Measurements from ENCODE around the gene IL4R. TPM values are rescaled to one million over a fixed set of nuclear protein-coding genes. Genes with fewer than 3 reads are reported as not detected.
A peak's percentile ranks its signal among the peaks of the same experiment; 100 is the strongest.

The IL4R gene
- total RNA-seq, 2 donors from 2014 or later, result 313 to 348 TPM

DNA sequence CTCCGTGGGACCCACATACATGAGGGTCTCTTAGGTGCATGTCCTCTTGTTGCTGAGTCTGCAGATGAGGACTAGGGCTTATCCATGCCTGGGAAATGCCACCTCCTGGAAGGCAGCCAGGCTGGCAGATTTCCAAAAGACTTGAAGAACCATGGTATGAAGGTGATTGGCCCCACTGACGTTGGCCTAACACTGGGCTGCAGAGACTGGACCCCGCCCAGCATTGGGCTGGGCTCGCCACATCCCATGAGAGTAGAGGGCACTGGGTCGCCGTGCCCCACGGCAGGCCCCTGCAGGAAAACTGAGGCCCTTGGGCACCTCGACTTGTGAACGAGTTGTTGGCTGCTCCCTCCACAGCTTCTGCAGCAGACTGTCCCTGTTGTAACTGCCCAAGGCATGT, 50.0 kb downstream of the IL4R start:
- no peak for ATAC-seq (replicated peaks in 1 of 2)
- peaks cover 0 to 1% of the 10 kb centered on the region in 2 donors for H3K9me3 Mint-ChIP-seq
- no peak overlapping the region for H3K4me3 Mint-ChIP-seq
- no peak for DNase-seq
- H3K4me1 Mint-ChIP-seq (ENCODE audit: low read depth), result peaks cover 72% of the 10 kb centered on the region
- peaks cover 15 to 39% of the 10 kb centered on the region in 2 donors for H3K36me3 Mint-ChIP-seq (ENCODE audit: insufficient read depth in 2 of 2)
- H3K27ac Mint-ChIP-seq, result peak overlapping the region; percentile 20
- no peaks in the 10 kb centered on the region for H3K27me3 Mint-ChIP-seq (ENCODE audit: low read depth)

DNA sequence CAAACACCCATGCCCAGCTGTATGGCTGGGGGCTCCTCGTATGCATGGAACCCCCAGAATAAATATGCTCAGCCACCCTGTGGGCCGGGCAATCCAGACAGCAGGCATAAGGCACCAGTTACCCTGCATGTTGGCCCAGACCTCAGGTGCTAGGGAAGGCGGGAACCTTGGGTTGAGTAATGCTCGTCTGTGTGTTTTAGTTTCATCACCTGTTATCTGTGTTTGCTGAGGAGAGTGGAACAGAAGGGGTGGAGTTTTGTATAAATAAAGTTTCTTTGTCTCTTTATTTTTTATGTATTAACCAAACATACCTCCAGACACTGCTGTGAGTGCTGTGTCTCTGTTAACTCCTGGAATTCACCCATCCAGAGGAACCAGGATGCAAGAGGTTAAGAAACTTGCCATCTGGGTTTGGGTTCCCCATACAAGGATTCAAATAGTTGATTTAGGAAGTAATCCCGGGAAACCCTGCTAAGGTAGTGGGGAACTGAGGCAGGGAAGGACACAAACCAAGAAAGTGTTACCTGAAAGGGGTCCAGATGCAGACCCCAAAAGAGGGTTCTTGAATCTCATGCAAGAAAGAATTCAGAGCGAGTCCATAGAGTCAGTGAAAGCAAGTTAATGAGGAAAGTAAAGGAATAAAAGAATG, 50.8 kb downstream of the IL4R start:
- peak in 1 of 2 donors; percentile 38 for DNase-seq
- peaks cover 80% of the 10 kb centered on the region for H3K4me1 Mint-ChIP-seq (ENCODE audit: low read depth)
- H3K4me3 Mint-ChIP-seq, result no peak overlapping the region
- H3K27me3 Mint-ChIP-seq (ENCODE audit: low read depth), result no peaks in the 10 kb centered on the region
- no peak for ATAC-seq (replicated peaks in 1 of 2)
- peaks cover 0 to 2% of the 10 kb centered on the region in 2 donors for H3K9me3 Mint-ChIP-seq
- H3K27ac Mint-ChIP-seq, result peak overlapping the region; percentile 62
- peaks cover 10 to 33% of the 10 kb centered on the region in 2 donors for H3K36me3 Mint-ChIP-seq (ENCODE audit: insufficient read depth in 2 of 2)

DNA sequence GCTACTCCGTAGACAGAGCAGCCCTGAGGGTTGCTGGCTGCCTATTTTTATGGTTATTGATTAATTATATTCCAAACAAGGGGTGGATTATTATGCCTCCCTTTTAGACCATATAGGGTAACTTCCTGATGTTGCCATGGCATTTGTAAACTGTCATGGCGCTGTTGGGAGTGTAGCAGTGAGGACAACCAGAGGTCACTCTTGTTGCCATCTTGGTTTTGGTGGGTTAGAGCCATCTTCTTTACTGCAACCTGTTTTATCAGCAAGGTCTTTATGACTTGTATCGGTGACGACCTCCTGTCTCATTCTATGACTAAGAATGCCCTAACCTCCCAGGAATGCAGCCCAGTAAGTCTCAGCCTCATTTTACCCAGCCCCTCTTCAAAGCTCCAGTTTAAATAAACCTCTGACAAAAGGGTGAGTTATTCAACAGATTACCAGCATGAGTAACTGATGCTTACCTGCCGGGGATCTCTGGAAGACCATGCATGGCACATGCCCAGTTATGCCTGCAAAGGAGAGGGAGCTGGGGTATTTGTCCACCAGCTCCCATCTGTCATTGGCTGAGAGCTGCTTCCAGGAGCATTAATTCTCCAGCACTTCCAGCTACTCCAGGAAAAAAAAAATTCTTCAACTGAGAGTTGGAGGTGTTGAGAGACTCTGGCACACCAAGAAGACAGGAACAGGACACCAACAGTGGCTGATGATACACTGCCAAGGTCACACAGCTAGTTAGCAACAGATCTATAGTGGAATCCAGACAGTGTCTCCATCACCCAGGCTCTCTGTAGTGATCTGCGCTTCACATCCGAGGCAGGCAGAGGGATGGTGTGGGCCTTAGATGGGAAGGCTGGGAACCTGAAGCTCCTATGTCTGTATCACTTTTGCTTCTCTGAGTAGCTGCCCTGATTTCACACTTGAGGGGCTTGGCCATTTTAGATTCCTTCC, 51.6 kb downstream of the IL4R start:
- peak overlapping the region in 1 of 2 donors; percentile 19 for H3K4me3 Mint-ChIP-seq

DNA sequence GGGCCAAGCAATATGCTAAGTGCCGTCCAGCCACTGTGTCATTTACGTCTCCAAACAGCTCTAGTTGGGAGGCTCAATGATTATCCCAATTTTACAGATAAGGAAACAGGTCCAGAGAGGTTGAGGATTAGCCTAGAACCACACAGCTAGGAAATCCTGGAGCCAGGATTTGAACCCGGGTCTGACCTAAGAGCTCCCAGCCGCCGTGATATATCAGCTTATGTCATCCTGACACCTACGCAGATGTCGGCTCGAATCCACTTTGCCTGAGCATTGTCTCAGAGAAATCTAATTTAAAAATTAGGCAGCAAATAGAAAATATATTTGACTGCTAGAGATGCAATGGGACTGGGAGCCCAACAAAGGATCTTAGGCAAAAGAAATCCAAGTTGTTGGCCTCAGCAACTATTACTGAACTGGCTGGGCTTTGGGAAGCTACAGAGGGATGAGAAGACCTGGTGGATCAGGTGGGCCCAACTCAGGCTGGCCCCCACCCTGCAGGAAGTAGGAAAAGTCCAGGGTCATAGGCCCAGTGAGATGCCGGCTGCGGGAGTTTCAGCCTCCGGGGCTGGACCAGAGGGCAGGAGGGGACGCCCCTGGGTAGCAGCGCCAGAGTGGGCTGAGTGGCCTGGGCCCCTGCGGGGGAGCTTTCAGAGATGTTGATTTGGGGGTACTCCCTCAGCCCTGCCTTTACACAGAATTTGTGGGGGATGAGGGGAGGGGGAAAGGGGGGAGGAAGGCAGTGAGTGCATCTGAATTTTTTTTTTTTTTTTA, 53.1 kb downstream of the IL4R start:
- H3K36me3 Mint-ChIP-seq (ENCODE audit: insufficient read depth in 2 of 2), result peaks cover 18 to 37% of the 10 kb centered on the region in 2 donors
- peak; percentile 65 to 68 for DNase-seq
- H3K27me3 Mint-ChIP-seq (ENCODE audit: low read depth), result no peaks in the 10 kb centered on the region
- ATAC-seq (replicated peaks in 1 of 2), result peak; percentile 32 to 41
- peak overlapping the region; percentile 68 to 72 for H3K4me3 Mint-ChIP-seq
- peak overlapping the region; percentile 89 for H3K27ac Mint-ChIP-seq
- peaks cover 82% of the 10 kb centered on the region for H3K4me1 Mint-ChIP-seq (ENCODE audit: low read depth)
- H3K9me3 Mint-ChIP-seq, result peaks cover 4 to 10% of the 10 kb centered on the region in 2 donors

More for the DNA sequence above, 51.6 kb downstream of the IL4R start:
- peak overlapping the region; percentile 82 for H3K27ac Mint-ChIP-seq
- DNase-seq, result peak in 1 of 2 donors; percentile 43
- no peaks in the 10 kb centered on the region for H3K27me3 Mint-ChIP-seq (ENCODE audit: low read depth)
- peaks cover 2 to 9% of the 10 kb centered on the region in 2 donors for H3K9me3 Mint-ChIP-seq
- ATAC-seq (replicated peaks in 1 of 2), result peak; percentile 10 to 16
- peaks cover 88% of the 10 kb centered on the region for H3K4me1 Mint-ChIP-seq (ENCODE audit: low read depth)
- H3K36me3 Mint-ChIP-seq (ENCODE audit: insufficient read depth in 2 of 2), result peaks cover 18 to 41% of the 10 kb centered on the region in 2 donors

DNA sequence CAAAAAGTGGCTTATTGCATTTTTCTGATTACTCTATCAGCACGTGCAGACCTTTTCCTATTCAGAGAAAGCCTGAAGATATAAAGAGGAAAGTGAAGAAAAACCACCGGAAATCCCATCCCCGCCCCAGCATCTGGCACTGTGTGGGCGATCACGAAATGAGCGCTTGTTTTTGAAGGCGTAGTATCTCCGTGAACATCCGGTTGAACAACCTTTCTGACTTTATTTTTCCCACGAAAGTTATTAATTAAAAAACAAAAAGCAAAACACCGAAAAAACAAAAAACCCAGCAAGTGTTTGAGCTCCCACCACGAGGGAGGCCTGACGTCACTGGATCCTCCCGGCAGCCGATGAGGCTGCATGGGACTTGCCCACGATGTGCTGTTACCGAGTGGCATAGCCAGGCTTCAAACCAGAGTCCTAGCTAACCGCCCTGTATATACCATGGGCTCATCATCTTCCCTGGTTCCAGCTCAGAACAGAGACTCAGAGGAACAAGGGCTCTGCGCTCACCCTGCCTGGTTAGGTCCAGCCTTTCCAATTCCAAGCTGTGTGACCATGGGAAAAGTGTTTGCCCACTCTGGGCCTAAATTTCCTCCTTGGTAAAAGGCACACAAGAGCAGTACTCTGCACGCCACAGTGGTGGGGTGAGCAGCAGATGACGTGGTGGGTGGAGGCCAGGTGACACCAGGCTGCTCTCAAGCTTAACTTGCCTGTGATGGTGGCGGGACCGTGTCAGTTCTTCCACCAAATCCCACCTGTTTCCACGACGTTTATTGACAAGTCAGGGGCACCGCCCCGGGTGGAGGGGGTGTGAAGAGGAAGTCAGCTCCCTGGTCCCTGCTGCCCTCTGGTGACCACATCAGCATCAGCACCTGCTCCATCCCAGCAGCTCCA, 53.9 kb downstream of the IL4R start:
- Mint-ChIP-seq H3K27ac (peak overlapping the region; percentile 89), H3K4me1 (ENCODE audit: low read depth) (peaks cover 74% of the 10 kb centered on the region), H3K4me3 (peak overlapping the region; percentile 68 to 72), H3K9me3 (peaks cover 4 to 10% of the 10 kb centered on the region in 2 donors), H3K27me3 (ENCODE audit: low read depth) (no peaks in the 10 kb centered on the region), H3K36me3 (ENCODE audit: insufficient read depth in 2 of 2) (peaks cover 18 to 30% of the 10 kb centered on the region in 2 donors)
- DNase-seq (peak; percentile 90 to 93), ATAC-seq (replicated peaks in 1 of 2) (peak; percentile 74 to 78)

DNA sequence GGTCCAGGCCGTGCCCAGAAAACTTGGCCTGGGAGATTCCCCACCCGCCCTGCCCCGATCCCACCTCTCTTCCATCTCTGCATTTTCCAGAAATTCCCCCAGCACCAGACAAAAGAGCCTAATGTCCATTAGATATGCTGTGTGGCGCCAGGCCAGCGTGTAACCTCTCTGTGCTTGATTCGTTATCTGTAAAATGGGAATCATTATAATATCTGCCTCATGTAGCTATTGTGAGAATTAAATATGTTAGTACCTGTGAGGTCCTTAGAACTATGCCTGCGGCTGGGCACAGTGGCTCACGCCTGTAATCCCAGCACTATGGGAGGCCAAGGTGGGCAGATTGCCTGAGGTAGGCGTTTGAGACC, 54.6 kb downstream of the IL4R start:
- H3K4me1 Mint-ChIP-seq (ENCODE audit: low read depth), result peaks cover 70% of the 10 kb centered on the region
- H3K27ac Mint-ChIP-seq, result peak overlapping the region; percentile 89
- no peaks in the 10 kb centered on the region for H3K27me3 Mint-ChIP-seq (ENCODE audit: low read depth)
- ATAC-seq (replicated peaks in 1 of 2), result no peak
- H3K9me3 Mint-ChIP-seq, result peaks cover 4 to 10% of the 10 kb centered on the region in 2 donors
- H3K4me3 Mint-ChIP-seq, result peak overlapping the region; percentile 68 to 72
- peaks cover 18 to 29% of the 10 kb centered on the region in 2 donors for H3K36me3 Mint-ChIP-seq (ENCODE audit: insufficient read depth in 2 of 2)
- no peak for DNase-seq

DNA sequence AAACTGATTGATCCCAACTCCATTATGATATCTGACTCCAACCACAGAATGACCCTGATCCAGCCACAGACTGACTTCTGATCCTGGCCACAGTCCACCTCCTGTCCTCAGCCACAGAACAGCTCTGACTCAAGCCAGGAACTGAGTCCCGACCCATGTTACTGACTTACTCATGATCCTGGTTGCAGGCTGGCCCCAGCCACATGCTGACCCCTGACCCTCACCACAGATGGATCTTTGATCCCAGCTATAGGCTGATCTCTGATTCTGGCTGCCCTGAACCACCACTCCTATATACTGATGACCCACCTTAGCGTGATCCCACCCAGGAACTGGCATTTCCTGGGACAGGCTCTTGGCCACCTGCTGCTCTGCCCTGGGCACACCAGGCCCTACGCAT, 56.0 kb downstream of the IL4R start:
- ATAC-seq (replicated peaks in 1 of 2) (no peak), DNase-seq (no peak)
- Mint-ChIP-seq H3K9me3 (peaks cover 4 to 10% of the 10 kb centered on the region in 2 donors), H3K27me3 (ENCODE audit: low read depth) (no peaks in the 10 kb centered on the region), H3K36me3 (ENCODE audit: insufficient read depth in 2 of 2) (peaks cover 16 to 23% of the 10 kb centered on the region in 2 donors), H3K27ac (peak overlapping the region; percentile 89), H3K4me3 (peak overlapping the region in 1 of 2 donors; percentile 16), H3K4me1 (ENCODE audit: low read depth) (peaks cover 55% of the 10 kb centered on the region)

DNA sequence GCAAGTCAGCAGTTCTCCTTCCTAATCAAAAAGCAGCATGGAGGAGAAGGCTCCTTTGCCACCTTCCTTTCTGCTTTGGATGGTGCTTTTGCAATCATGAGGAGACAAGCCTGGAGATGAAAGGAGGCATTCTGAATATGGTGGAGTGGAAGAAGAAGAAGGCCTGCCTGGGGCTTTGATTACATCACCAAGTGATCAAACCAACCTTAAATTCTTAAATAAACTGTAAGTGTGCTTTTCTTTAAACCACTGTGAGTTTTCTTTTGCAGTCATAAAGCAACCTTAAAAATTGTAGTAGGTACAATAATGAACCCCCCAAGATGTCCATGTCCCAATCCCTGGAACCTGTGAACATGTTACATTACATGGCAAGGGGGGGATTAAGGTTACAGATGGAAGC, 56.5 kb downstream of the IL4R start:
- H3K4me3 Mint-ChIP-seq, result no peak overlapping the region
- DNase-seq, result no peak
- H3K4me1 Mint-ChIP-seq (ENCODE audit: low read depth), result peaks cover 50% of the 10 kb centered on the region

DNA sequence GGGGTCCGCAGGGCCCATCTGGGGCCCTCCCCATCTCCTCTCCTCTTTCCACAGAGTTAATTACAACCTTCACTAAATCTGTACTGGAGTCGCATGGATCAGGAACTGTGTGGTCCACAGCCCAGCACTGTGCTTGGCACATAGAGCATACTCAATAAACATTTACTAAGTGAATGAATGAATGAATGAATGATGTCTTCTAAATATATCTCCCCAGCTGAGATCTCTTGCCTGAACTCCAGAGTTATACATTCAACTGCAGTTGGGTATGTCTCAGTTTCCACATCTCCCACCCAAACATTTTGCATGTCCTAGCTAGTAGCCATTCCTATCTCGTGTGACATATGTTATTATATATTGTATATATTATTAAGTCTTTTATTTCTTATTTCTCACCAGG, 59.5 kb downstream of the IL4R start:
- H3K4me3 Mint-ChIP-seq, result no peak overlapping the region
- H3K27me3 Mint-ChIP-seq (ENCODE audit: low read depth), result no peaks in the 10 kb centered on the region
- H3K27ac Mint-ChIP-seq, result no peak overlapping the region
- ATAC-seq (replicated peaks in 1 of 2) (no peak), DNase-seq (no peak)
- H3K9me3 Mint-ChIP-seq, result peaks cover 4 to 10% of the 10 kb centered on the region in 2 donors
- H3K4me1 Mint-ChIP-seq (ENCODE audit: low read depth), result peaks cover 47% of the 10 kb centered on the region
- H3K36me3 Mint-ChIP-seq (ENCODE audit: insufficient read depth in 2 of 2), result peaks cover 14 to 17% of the 10 kb centered on the region in 2 donors

More for the DNA sequence above, 56.5 kb downstream of the IL4R start:
- H3K9me3 Mint-ChIP-seq, result peaks cover 4 to 10% of the 10 kb centered on the region in 2 donors
- H3K27ac Mint-ChIP-seq, result peak overlapping the region; percentile 89
- no peaks in the 10 kb centered on the region for H3K27me3 Mint-ChIP-seq (ENCODE audit: low read depth)
- ATAC-seq (replicated peaks in 1 of 2), result no peak
- H3K36me3 Mint-ChIP-seq (ENCODE audit: insufficient read depth in 2 of 2), result peaks cover 15 to 23% of the 10 kb centered on the region in 2 donors

DNA sequence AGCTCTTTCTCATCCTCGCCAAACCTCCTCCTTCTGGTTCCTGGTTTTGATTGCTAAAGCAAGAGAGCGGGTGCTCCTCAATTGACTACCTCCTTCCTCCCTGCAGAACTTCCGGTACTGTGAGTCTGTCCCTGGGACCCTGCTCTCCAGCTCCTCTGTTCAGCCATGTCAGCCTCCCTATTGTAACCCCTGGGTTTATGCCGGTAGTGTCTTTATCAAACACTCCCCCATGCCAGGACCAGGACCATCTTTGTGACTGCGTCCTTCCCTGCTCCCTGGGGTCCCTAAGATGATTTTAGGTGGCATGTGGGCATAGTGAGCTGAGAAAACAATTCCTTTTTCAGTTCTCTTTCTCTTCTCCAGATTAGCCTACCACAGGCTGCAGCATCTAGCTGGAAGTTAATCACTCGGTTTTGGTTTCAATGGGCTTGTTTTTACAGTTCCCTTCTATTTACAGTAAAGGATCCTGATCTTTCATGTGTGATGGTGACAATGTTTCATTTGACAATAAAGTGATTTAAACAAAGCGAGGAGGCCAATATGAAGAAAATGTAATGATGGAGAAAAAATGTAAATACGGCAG, 60.5 kb downstream of the IL4R start:
- H3K27ac Mint-ChIP-seq, result no peak overlapping the region
- ATAC-seq (replicated peaks in 1 of 2) (peak; percentile 28), DNase-seq (no peak)
- peaks cover 14 to 17% of the 10 kb centered on the region in 2 donors for H3K36me3 Mint-ChIP-seq (ENCODE audit: insufficient read depth in 2 of 2)
- no peak overlapping the region for H3K4me3 Mint-ChIP-seq
- H3K4me1 Mint-ChIP-seq (ENCODE audit: low read depth), result peaks cover 47% of the 10 kb centered on the region
- H3K27me3 Mint-ChIP-seq (ENCODE audit: low read depth), result no peaks in the 10 kb centered on the region
- peaks cover 4 to 10% of the 10 kb centered on the region in 2 donors for H3K9me3 Mint-ChIP-seq

DNA sequence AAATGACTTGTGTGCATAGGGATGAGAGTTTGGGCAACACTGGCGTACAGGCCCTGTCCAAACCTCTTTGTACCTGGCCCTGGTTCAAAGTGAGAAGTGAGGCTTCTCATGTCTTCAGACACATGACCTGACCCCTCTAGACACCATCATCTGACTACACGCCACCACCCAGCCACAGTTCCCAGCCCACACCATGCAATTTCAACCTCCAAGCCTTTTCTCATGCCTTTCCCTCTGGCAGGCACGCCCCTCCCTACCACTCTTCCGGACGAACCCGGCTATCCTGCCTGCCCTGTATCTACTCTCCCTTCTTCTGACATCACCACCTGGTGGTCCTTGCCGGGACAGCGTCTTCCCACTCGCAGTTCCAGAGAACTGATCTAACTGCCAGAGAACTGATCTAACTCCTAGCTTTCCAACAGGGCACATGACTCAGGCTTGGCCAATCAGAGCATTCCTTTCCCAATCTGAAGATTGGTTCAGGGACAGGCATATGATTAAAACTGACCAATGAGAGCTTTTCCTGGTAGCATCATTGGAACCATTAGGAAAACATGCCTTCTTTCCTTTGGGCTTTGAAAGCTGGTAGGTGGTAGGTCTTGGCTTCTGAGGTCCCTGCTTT, 61.1 kb downstream of the IL4R start:
- DNase-seq (peak; percentile 60 to 63), ATAC-seq (replicated peaks in 1 of 2) (peak; percentile 52 to 55)
- Mint-ChIP-seq H3K36me3 (ENCODE audit: insufficient read depth in 2 of 2) (peaks cover 10 to 11% of the 10 kb centered on the region in 2 donors), H3K27me3 (ENCODE audit: low read depth) (no peaks in the 10 kb centered on the region), H3K27ac (no peak overlapping the region), H3K4me1 (ENCODE audit: low read depth) (peaks cover 47% of the 10 kb centered on the region), H3K9me3 (peaks cover 4 to 6% of the 10 kb centered on the region in 2 donors), H3K4me3 (no peak overlapping the region)
